Mesothelial cell of epicardium (in vitro differentiated cells): ENCODE data around the gene LYRM4. TPM values are rescaled to one million over a fixed set of nuclear protein-coding genes. Genes with fewer than 3 reads are reported as not detected.

Experiments used
- DNase-seq, 2 experiments: peaks; one replicate each; pipeline ENCODE4 v3.0.0; 2021; ENCODE audit warnings: low spot score in 2 of 2; ENCODE audit not compliant: unreplicated experiment in 2 of 2
- H3K27ac Mint-ChIP-seq: 2 replicates; pipeline ENCODE4 v1.8.0; 2021; ENCODE audit warnings: mixed read lengths
- H3K27me3 Mint-ChIP-seq: 2 replicates; pipeline ENCODE4 v1.8.0; 2021; ENCODE audit warnings: low read depth, mixed read lengths
- H3K36me3 Mint-ChIP-seq: 2 replicates; pipeline ENCODE4 v1.8.0; 2021; ENCODE audit warnings: mixed read lengths
- H3K4me1 Mint-ChIP-seq: 2 replicates; pipeline ENCODE4 v1.8.0; 2021; ENCODE audit warnings: mixed read lengths
- H3K4me3 Mint-ChIP-seq: 2 replicates; pipeline ENCODE4 v1.8.0; 2021; ENCODE audit warnings: mild to moderate bottlenecking, moderate library complexity, mixed read lengths
- H3K9me3 Mint-ChIP-seq: 2 replicates; pipeline ENCODE4 v1.8.0; 2021; ENCODE audit warnings: mixed read lengths
- CTCF ChIP-seq: fragments of 200-600 bp; sonication (generic); IDR thresholded peaks from one replicate; pipeline ENCODE4 v1.5.0; 2021; ENCODE audit warnings: antibody characterized with exemption; ENCODE audit not compliant: unreplicated experiment
- total RNA-seq: library from RNA; stranded (reverse); gene quantifications from 3 replicates; pipeline ENCODE4 v1.2.1, GENCODE V29; 2021

LYRM4 gene
- total RNA-seq, 1 donor from 2014 or later = 35.5 TPM

DNA sequence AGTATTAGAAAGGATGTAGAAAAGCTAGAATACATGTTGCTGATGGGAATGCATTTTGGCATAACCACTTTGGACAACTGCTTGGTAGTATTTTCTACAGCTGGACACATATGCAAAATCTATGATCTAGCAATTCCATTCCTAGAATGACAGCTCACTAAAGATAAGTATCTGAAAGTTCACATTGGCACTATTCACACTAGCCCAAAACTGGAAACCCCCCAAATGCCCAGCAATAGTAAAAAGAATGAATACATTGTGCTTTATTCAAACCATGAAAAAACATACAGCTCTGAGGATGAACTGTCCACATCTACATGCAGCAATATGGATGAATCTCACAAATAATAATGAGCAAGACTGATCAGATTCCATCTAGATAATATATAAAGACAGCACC is 96.7 kb downstream of the LYRM4 start:
- H3K4me1 Mint-ChIP-seq = peaks cover 6% of the 10 kb centered on the region
- no peak for TF ChIP-seq CTCF
- H3K9me3 Mint-ChIP-seq = no peaks in the 10 kb centered on the region
- H3K27me3 Mint-ChIP-seq = no peaks in the 10 kb centered on the region
- H3K4me3 Mint-ChIP-seq = no peak overlapping the region
- DNase-seq = no peak
- no peaks in the 10 kb centered on the region for H3K36me3 Mint-ChIP-seq
- no peak overlapping the region for H3K27ac Mint-ChIP-seq

DNA sequence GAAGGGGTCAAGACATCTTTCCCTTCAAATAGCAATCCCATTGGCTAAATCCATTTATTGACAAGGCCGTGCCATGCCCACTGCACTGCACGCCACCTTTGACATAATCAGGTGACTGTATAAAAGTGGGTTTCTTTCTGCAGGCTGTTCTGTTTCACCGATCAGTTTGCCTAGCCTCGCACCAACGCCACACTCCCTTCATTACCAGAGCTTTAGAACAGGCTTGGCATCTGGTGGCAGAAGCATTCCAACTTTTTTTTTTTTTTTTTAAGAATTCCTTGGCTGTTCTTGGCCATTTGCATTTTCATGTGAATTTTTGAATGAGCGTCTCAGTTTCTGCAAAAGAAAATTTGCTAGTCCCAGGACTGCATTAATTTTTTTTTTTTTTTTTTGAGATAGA is 97.5 kb downstream of the LYRM4 start:
- Mint-ChIP-seq H3K4me1 (peaks cover 12% of the 10 kb centered on the region), H3K4me3 (no peak overlapping the region), H3K9me3 (no peaks in the 10 kb centered on the region), H3K27me3 (no peaks in the 10 kb centered on the region), H3K27ac (no peak overlapping the region), H3K36me3 (no peaks in the 10 kb centered on the region)
- no peak for TF ChIP-seq CTCF
- DNase-seq = no peak

- H3K9me3 Mint-ChIP-seq = no peaks in the 10 kb centered on the region
- no peak overlapping the region for H3K4me3 Mint-ChIP-seq
Observed at GRCh38 chr6:5162355-5162754, 98.4 kb downstream of the LYRM4 start.

DNA sequence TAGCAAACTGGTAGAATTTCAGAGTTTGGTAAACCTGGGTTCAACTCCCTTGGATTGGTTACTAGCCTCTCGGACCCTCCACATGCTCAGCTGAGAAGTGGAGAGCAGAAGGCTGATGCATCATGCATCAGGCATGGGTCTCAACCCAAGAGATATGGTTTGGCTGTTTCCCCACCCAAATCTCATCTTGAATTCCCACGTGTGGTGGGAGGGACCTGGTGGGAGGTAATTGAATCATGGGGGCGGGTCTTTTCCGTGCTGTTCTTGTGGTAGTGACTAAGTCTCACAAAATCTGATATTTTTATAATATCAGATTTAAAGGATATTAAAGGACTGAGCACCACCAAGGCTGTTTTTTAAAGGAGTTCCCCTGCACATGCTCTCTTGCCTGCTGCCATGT is 100.5 kb downstream of the LYRM4 start:
- H3K27me3 Mint-ChIP-seq = no peaks in the 10 kb centered on the region
- H3K36me3 Mint-ChIP-seq = no peaks in the 10 kb centered on the region
- H3K27ac Mint-ChIP-seq = no peak overlapping the region
- H3K9me3 Mint-ChIP-seq = no peaks in the 10 kb centered on the region
- no peak for DNase-seq
- H3K4me1 Mint-ChIP-seq = peaks cover 34% of the 10 kb centered on the region
- TF ChIP-seq CTCF = no peak
- no peak overlapping the region for H3K4me3 Mint-ChIP-seq

More at GRCh38 chr6:5162355-5162754, 98.4 kb downstream of the LYRM4 start:
- H3K27ac Mint-ChIP-seq = no peak overlapping the region
- no peak for DNase-seq
- peaks cover 17% of the 10 kb centered on the region for H3K4me1 Mint-ChIP-seq
- H3K36me3 Mint-ChIP-seq = no peaks in the 10 kb centered on the region
- TF ChIP-seq CTCF = no peak
- H3K27me3 Mint-ChIP-seq = no peaks in the 10 kb centered on the region

DNA sequence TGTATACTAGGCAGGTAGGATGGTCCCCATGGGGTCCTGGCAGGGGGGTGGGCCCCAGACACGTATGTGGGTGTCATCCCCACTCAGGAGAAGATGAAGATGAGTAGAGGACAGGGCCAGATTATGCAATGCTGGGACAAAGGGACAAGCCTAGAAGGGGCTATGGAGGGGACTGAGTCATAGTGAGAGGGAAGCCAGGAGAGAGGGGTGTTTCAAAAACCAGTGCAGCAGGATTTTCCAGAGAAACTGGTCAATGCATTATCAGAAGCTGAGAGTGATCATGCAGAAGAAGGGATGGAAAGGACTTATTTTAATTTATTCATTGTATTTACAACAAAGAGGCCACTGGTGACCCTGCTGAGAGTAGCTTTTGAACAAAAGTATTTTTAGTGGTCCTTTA is 101.6 kb downstream of the LYRM4 start:
- TF ChIP-seq CTCF = no peak
- H3K9me3 Mint-ChIP-seq = no peaks in the 10 kb centered on the region
- DNase-seq = no peak
- H3K36me3 Mint-ChIP-seq = no peaks in the 10 kb centered on the region
- H3K27me3 Mint-ChIP-seq = no peaks in the 10 kb centered on the region
- peaks cover 36% of the 10 kb centered on the region for H3K4me1 Mint-ChIP-seq
- no peak overlapping the region for H3K4me3 Mint-ChIP-seq
- H3K27ac Mint-ChIP-seq = no peak overlapping the region

DNA sequence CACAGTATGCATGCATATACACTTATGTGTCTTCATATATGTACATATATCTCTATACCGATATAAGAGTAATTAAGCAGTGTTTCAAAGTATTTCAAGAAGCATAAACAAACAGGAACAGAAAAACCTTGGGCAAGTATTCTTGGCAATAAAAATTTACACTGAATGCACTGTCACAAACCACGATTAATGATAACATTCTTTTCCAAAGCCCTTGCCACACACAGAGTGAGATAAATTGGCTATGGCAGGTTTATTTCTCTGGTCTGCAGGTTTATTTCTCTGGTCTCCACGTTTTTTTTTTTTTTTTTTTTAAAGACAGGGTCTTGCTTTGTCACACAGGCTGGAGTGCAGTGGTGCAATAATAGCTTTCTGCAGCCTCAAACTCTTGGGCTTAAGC is 102.6 kb downstream of the LYRM4 start:
- Mint-ChIP-seq H3K27ac (no peak overlapping the region), H3K9me3 (no peaks in the 10 kb centered on the region), H3K4me1 (peaks cover 37% of the 10 kb centered on the region), H3K27me3 (no peaks in the 10 kb centered on the region), H3K36me3 (no peaks in the 10 kb centered on the region), H3K4me3 (no peak overlapping the region)
- TF ChIP-seq CTCF = no peak
- DNase-seq = no peak
